ENCODE results near the gene GPR176. TPM values are rescaled to one million over a fixed set of nuclear protein-coding genes. Genes with fewer than 3 reads are reported as not detected.
A peak's percentile ranks its signal among the peaks of the same experiment; 100 is the strongest.

Gene GPR176
- total RNA-seq, 2 donors from 2014 or later, result 0.41 to 0.47 TPM

GRCh38 chr15:39942101-39942752 is 22.2 kb upstream of the GPR176 start:
- H3K9me3 Mint-ChIP-seq, result no peaks in the 10 kb centered on the region
- no peak overlapping the region for H3K27ac Mint-ChIP-seq
- ATAC-seq, result no peak
- no peak for DNase-seq (ENCODE audit: low spot score in 2 of 2)
- peaks cover 19 to 46% of the 10 kb centered on the region in 2 donors for H3K36me3 Mint-ChIP-seq

DNA sequence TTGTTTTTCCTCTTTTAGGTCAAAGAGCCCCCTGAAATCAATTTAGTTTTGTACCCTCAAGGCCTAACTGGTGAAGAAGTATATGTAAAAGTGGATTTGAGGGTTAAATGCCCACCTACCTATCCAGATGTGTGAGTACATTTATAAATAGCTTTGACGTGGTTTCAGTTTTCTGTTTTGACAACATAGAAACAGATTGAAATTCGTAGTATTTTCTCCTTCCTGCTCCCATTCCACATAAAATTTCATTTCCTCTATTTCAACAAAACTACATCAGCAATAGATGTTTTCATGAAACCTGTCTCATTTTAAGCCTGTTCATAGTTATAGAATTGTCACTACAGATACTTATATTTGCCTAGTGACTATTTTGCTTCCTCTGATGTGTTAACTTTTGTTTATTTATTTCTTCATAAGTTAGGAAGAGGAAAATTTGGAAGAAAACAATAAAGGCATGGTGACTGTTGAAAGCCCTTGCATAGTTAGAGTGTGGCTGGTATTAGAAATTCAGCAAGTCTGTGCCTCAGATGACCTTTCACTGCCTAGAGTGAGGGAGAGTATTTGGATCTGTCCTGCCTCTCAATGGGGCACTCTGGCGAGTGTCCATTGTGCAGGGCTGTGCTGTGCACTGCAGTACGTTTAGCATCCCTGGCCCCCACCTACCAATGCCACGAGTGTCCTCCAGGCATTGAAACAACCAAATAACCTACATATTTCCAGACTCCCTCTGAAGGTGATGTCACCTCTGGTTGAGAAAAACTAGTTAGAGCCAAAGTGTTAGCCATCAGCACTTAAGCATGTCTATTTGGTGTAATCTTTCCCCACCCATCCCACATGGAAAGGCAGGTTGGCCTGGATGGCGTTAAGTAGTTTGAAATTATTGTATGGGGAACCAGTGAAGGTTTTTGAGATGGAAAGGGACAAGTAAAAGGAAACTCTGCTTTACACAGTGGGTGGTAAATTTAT is 19.7 kb upstream of the GPR176 start:
- H3K27ac Mint-ChIP-seq, result no peak overlapping the region
- ATAC-seq, result no peak

GRCh38 chr15:39937696-39938095 is 17.6 kb upstream of the GPR176 start:
- no peak overlapping the region for H3K27ac Mint-ChIP-seq
- ATAC-seq (no peak), DNase-seq (ENCODE audit: low spot score in 2 of 2) (no peak)
- peaks cover 21 to 31% of the 10 kb centered on the region in 2 donors for H3K36me3 Mint-ChIP-seq
- peaks cover 0 to 4% of the 10 kb centered on the region in 2 donors for H3K9me3 Mint-ChIP-seq

More for the DNA sequence above, 19.7 kb upstream of the GPR176 start:
- no peak for DNase-seq (ENCODE audit: low spot score in 2 of 2)
- Mint-ChIP-seq H3K36me3 (peaks cover 19 to 42% of the 10 kb centered on the region in 2 donors), H3K9me3 (no peaks in the 10 kb centered on the region)

GRCh38 chr15:39936681-39937080 is 16.6 kb upstream of the GPR176 start:
- no peak for ATAC-seq
- DNase-seq (ENCODE audit: low spot score in 2 of 2), result no peak
- peaks cover 19 to 32% of the 10 kb centered on the region in 2 donors for H3K36me3 Mint-ChIP-seq
- H3K9me3 Mint-ChIP-seq, result peaks cover 0 to 10% of the 10 kb centered on the region in 2 donors
- no peak overlapping the region for H3K27ac Mint-ChIP-seq

DNA sequence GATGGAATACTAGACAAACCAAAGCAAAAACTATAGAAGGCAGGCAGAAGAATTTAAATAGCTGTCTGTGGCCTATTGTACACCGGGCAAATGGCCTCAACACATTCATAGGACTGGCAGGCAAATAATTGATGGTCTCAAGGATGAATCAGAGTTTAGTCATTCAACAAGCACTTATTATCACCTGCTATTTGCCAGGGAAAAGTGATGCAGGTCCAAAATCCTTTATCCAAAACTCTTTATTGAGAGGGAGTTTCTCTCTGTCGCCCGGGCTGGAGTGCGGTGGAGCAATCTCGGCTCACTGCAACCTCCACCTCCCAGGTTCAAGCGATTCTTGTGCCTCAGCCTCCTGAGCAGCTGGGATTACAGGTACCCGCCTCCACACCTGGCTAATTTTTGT is 16.1 kb upstream of the GPR176 start:
- no peak overlapping the region for H3K27ac Mint-ChIP-seq
- peaks cover 19 to 32% of the 10 kb centered on the region in 2 donors for H3K36me3 Mint-ChIP-seq
- no peak for DNase-seq (ENCODE audit: low spot score in 2 of 2)

GRCh38 chr15:39935241-39935640 is 15.2 kb upstream of the GPR176 start:
- Mint-ChIP-seq H3K9me3 (peaks cover 0 to 10% of the 10 kb centered on the region in 2 donors), H3K27ac (no peak overlapping the region), H3K36me3 (peaks cover 19 to 32% of the 10 kb centered on the region in 2 donors)
- DNase-seq (ENCODE audit: low spot score in 2 of 2), result no peak
- no peak for ATAC-seq

More for the DNA sequence above, 16.1 kb upstream of the GPR176 start:
- no peak for ATAC-seq
- H3K9me3 Mint-ChIP-seq, result peaks cover 0 to 10% of the 10 kb centered on the region in 2 donors

DNA sequence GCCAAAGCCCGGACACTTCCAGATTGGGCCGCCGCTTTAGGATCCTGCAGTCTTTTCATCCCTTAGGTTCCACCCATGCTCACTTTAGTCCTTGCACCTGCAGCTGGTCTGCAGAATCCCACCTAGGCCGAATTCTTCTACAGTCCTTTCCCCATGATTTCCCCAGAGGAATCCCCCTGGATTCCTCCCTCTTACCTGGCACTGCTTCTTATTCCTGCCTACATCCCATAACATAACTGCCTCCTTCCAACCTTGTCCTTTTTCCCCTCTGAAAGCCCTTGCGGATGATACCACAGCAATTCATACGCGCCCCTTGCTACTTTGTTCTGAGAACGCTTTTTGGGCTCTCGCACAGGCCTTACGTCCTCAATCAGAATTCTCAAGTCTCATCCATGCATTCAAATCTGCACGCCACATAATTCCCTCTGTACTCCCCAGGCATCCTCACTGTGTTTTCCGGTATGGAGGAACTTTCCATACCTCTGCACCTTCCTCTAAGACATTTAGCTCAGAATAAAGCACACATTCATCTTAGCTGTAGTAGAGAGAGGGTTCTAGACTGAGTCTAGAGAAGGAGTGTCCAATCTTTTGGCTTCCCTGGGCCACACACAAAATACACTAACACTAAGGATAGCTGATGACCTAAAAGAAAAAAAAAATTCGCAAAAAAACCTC is 14.5 kb upstream of the GPR176 start:
- DNase-seq (ENCODE audit: low spot score in 2 of 2), result no peak
- ATAC-seq, result no peak
- Mint-ChIP-seq H3K27ac (peak overlapping the region; percentile 88), H3K36me3 (peaks cover 12 to 25% of the 10 kb centered on the region in 2 donors), H3K9me3 (peaks cover 0 to 10% of the 10 kb centered on the region in 2 donors)

DNA sequence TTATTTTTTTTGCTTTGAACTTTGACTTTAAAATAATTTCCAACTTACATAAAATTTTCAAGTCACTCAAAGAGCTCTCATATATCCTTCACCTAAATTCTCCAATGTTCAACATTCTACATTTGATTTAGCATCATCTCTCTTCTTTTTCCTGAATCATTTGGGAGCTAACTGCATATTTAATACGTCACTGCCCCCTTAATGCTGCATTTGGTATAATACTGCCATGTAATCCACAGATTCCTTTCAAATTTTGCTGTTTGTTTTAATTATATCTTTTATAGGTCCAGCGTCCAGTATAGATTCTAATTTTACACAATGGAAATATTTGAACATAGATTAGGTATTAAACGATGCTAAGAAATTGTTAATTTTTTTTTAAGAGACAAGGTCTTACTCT is 11.5 kb upstream of the GPR176 start:
- ATAC-seq (no peak), DNase-seq (ENCODE audit: low spot score in 2 of 2) (no peak)
- peaks cover 12 to 25% of the 10 kb centered on the region in 2 donors for H3K36me3 Mint-ChIP-seq
- H3K27ac Mint-ChIP-seq, result no peak overlapping the region
- H3K9me3 Mint-ChIP-seq, result peaks cover 0 to 10% of the 10 kb centered on the region in 2 donors

- DNase-seq (ENCODE audit: low spot score in 2 of 2) (no peak), ATAC-seq (no peak)
- H3K36me3 Mint-ChIP-seq, result peaks cover under 1 to 6% of the 10 kb centered on the region in 2 donors
- peaks cover under 1 to 11% of the 10 kb centered on the region in 2 donors for H3K9me3 Mint-ChIP-seq
- no peak overlapping the region for H3K27ac Mint-ChIP-seq
Measured at GRCh38 chr15:39926526-39926925, 6.5 kb upstream of the GPR176 start.

- peaks cover 6 to 17% of the 10 kb centered on the region in 2 donors for H3K9me3 Mint-ChIP-seq
- DNase-seq (ENCODE audit: low spot score in 2 of 2), result no peak
- peak in 1 of 2 donors; percentile 19 for ATAC-seq
- peaks cover 7 to 12% of the 10 kb centered on the region in 2 donors for H3K36me3 Mint-ChIP-seq
- peak overlapping the region in 1 of 2 donors; percentile 2 for H3K27ac Mint-ChIP-seq
Measured at GRCh38 chr15:39925112-39925842, 5.2 kb upstream of the GPR176 start.

GRCh38 chr15:39924437-39924836 is 4.4 kb upstream of the GPR176 start:
- no peak for ATAC-seq
- no peak for DNase-seq (ENCODE audit: low spot score in 2 of 2)
- Mint-ChIP-seq H3K27ac (no peak overlapping the region), H3K36me3 (peaks cover 7 to 12% of the 10 kb centered on the region in 2 donors), H3K9me3 (peaks cover 6 to 17% of the 10 kb centered on the region in 2 donors)

DNA sequence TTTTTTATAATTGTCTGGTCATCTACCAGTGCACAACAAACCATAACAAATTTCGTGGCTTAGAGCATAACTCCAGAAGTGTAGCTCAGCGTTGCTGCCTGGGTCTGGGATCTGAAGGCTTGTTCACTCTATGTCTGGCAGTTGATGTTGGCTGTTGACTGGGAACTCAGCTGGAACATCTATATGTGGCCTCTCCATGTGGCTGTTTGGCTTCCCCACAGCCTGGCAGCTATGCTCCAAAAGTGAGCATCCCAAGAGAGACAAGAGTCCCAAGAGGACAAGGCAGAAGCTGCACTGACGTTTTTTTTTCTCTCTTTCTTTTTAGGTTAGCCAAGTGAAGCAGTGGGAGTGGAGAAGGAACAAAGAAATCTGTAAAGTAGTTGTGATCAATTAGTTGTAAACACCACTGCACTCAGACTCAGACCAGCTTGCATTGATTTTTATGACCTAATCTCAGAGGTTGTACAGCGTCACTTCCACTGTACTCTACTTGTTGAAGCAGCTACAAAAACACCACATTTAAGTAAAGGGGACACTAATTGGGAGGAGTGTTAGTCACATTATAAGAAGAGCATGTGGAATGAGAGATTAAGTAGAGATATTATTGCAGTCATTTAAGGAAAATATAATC is 2.5 kb upstream of the GPR176 start:
- ATAC-seq, result no peak

GRCh38 chr15:39921274-39921638 is 1.2 kb upstream of the GPR176 start:
- no peak for ATAC-seq
- no peak for DNase-seq (ENCODE audit: low spot score in 2 of 2)
- H3K27ac Mint-ChIP-seq, result peak overlapping the region; percentile 73 to 82
- peaks cover 7 to 11% of the 10 kb centered on the region in 2 donors for H3K36me3 Mint-ChIP-seq
- H3K9me3 Mint-ChIP-seq, result peaks cover 6 to 14% of the 10 kb centered on the region in 2 donors

More for the DNA sequence above, 2.5 kb upstream of the GPR176 start:
- Mint-ChIP-seq H3K27ac (no peak overlapping the region), H3K9me3 (peaks cover 6 to 17% of the 10 kb centered on the region in 2 donors), H3K36me3 (peaks cover 7 to 12% of the 10 kb centered on the region in 2 donors)
- no peak for DNase-seq (ENCODE audit: low spot score in 2 of 2)

- Mint-ChIP-seq H3K27ac (peak overlapping the region; percentile 73 to 82), H3K36me3 (peaks cover 7 to 8% of the 10 kb centered on the region in 2 donors)
Measured at GRCh38 chr15:39920510-39921273, 626 bp upstream of the GPR176 start.

DNA sequence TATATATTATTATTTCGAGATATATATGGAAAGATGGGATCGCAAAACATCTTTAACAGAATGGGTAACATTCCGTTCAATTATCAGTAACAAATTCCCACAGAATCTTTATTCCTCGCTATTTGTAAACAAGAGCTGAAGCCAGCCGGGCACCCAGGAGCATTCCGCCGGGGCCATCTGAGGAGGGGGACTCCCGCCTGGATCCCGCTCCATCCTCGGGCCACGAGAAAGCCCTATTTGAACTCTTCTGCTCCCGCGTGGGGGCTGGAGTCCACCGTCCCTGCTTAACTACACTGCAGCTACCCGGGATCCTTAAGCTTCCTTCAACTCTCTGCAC is 687 bp downstream of the GPR176 start:
- DNase-seq (ENCODE audit: low spot score in 2 of 2), result no peak
- no peak overlapping the region for H3K27ac Mint-ChIP-seq

More at GRCh38 chr15:39920510-39921273, 626 bp upstream of the GPR176 start:
- DNase-seq (ENCODE audit: low spot score in 2 of 2), result peak; percentile 85 to 89
- peaks cover 6 to 11% of the 10 kb centered on the region in 2 donors for H3K9me3 Mint-ChIP-seq
- ATAC-seq, result peak; percentile 92 to 93

More for the DNA sequence above, 687 bp downstream of the GPR176 start:
- Mint-ChIP-seq H3K9me3 (peaks cover 6 to 11% of the 10 kb centered on the region in 2 donors), H3K36me3 (peaks cover 7 to 8% of the 10 kb centered on the region in 2 donors)
- no peak for ATAC-seq

All from activated naive CD4-positive, alpha-beta T cell treated with anti-CD3 and anti-CD28 coated beads, Interleukin-2, amount 50 U/mL, for 72 hours (primary cell).